DOHH2 (cell line): ENCODE measurements around the gene FBN2.

Source experiments
- H3F3A ChIP-seq: fragments of 200-600 bp; sonication (generic), shearing (Covaris generic); 2 replicates; pipeline ENCODE4 v1.6.0; 2016; ENCODE audit warnings: antibody characterized with exemption, mild to moderate bottlenecking; ENCODE audit not compliant: control insufficient read depth, insufficient read depth
- H3K27ac ChIP-seq: fragments of 200-600 bp; sonication (generic); 2 replicates; pipeline ENCODE4 v1.5.1; 2014; ENCODE audit warnings: low read depth, mild to moderate bottlenecking, low read length, moderate library complexity
- H3K27me3 ChIP-seq: fragments of 200-600 bp; sonication (generic); 2 replicates; pipeline ENCODE4 v1.6.1; 2014; ENCODE audit warnings: mild to moderate bottlenecking, low read length, mixed read lengths; ENCODE audit not compliant: control insufficient read depth
- H3K36me3 ChIP-seq: fragments of 200-600 bp; sonication (generic); 2 replicates; pipeline ENCODE4 v1.6.1; 2014; ENCODE audit warnings: mild to moderate bottlenecking, low read length, moderate library complexity, mixed read lengths; ENCODE audit not compliant: control insufficient read depth
- H3K4me1 ChIP-seq: fragments of 200-600 bp; sonication (generic); 2 replicates; pipeline ENCODE4 v1.6.1; 2014; ENCODE audit warnings: mild to moderate bottlenecking, low read length, mixed read lengths; ENCODE audit not compliant: control insufficient read depth
- H3K4me2 ChIP-seq: fragments of 200-600 bp; sonication (generic); 2 replicates; pipeline ENCODE4 v1.6.0; 2014; ENCODE audit warnings: mild to moderate bottlenecking, low read length, moderate library complexity
- H3K4me3 ChIP-seq: fragments of 200-600 bp; sonication (generic); 2 replicates; pipeline ENCODE4 v1.5.1; 2014; ENCODE audit warnings: mild to moderate bottlenecking, low read length, mixed read lengths
- H3K79me2 ChIP-seq: fragments of 200-600 bp; sonication (generic); 2 replicates; pipeline ENCODE4 v1.6.1; 2014; ENCODE audit warnings: mild to moderate bottlenecking, low read length, mixed read lengths; ENCODE audit not compliant: control insufficient read depth
- H3K9me2 ChIP-seq: fragments of 200-600 bp; sonication (generic); replicated peaks from 2 replicates; pipeline ENCODE4 v1.6.1; 2014; ENCODE audit warnings: mild to moderate bottlenecking, low read length, mixed read lengths; ENCODE audit not compliant: control insufficient read depth
- H3K9me3 ChIP-seq: fragments of 200-600 bp; sonication (generic); 2 replicates; pipeline ENCODE4 v1.6.1; 2014; ENCODE audit warnings: antibody characterized with exemption, low read length, mixed read lengths; ENCODE audit not compliant: control insufficient read depth, insufficient read depth
- H4K20me1 ChIP-seq: fragments of 200-600 bp; sonication (generic); 2 replicates; pipeline ENCODE4 v1.6.0; 2014; ENCODE audit warnings: low read depth, mild to moderate bottlenecking, antibody characterized with exemption, low read length, moderate library complexity; ENCODE audit not compliant: control insufficient read depth, insufficient read depth
- CTCF ChIP-seq: fragments of 200-600 bp; sonication (generic); IDR thresholded peaks from one replicate; pipeline ENCODE4 v1.5.1; 2014; ENCODE audit warnings: antibody characterized with exemption, mild to moderate bottlenecking, low read depth, low read length; ENCODE audit not compliant: poor library complexity, severe bottlenecking
- EZH2phosphoT487 ChIP-seq: fragments of 200-600 bp; sonication (generic); IDR thresholded peaks from 2 replicates; pipeline ENCODE4 v1.6.1; 2017; ENCODE audit warnings: borderline replicate concordance, mild to moderate bottlenecking, antibody characterized with exemption, low read length, moderate library complexity, mixed read lengths

The FBN2 gene

GRCh38 chr5:128553747-128554146 lies 15.7 kb upstream of the FBN2 start:
- Histone ChIP-seq H3K27ac (no peak overlapping the region), H3K9me3 (no peaks in the 10 kb centered on the region), H3K4me3 (no peak overlapping the region), H3K36me3 (no peaks in the 10 kb centered on the region), H3F3A (no peaks in the 10 kb centered on the region), H3K9me2 (no peaks in the 10 kb centered on the region), H4K20me1 (no peaks in the 10 kb centered on the region), H3K4me2 (no peak overlapping the region), H3K4me1 (no peaks in the 10 kb centered on the region), H3K79me2 (no peaks in the 10 kb centered on the region), H3K27me3 (no peaks in the 10 kb centered on the region)
- TF ChIP-seq CTCF (no peak), EZH2phosphoT487 (no peak)

GRCh38 chr5:128551476-128551875 lies 13.4 kb upstream of the FBN2 start:
- Histone ChIP-seq H3K27ac (no peak overlapping the region), H3K4me1 (no peaks in the 10 kb centered on the region), H3F3A (no peaks in the 10 kb centered on the region), H3K79me2 (no peaks in the 10 kb centered on the region), H3K9me3 (no peaks in the 10 kb centered on the region), H3K9me2 (no peaks in the 10 kb centered on the region), H3K4me2 (no peak overlapping the region), H3K27me3 (no peaks in the 10 kb centered on the region), H3K4me3 (no peak overlapping the region), H4K20me1 (no peaks in the 10 kb centered on the region), H3K36me3 (no peaks in the 10 kb centered on the region)
- TF ChIP-seq EZH2phosphoT487 (no peak), CTCF (no peak)

GRCh38 chr5:128549496-128549895 lies 11.5 kb upstream of the FBN2 start:
- Histone ChIP-seq H3K9me2 (no peaks in the 10 kb centered on the region), H3F3A (no peaks in the 10 kb centered on the region), H3K4me3 (no peak overlapping the region), H3K79me2 (no peaks in the 10 kb centered on the region), H3K27ac (no peak overlapping the region), H3K4me1 (no peaks in the 10 kb centered on the region), H4K20me1 (no peaks in the 10 kb centered on the region), H3K9me3 (no peaks in the 10 kb centered on the region), H3K36me3 (no peaks in the 10 kb centered on the region), H3K27me3 (no peaks in the 10 kb centered on the region), H3K4me2 (no peak overlapping the region)
- TF ChIP-seq EZH2phosphoT487 (no peak), CTCF (no peak)
